Left ventricle myocardium superior (tissue), 1 donor: ENCODE data around the gene ARHGAP10. TPM values are rescaled to one million over a fixed set of nuclear protein-coding genes. Genes with fewer than 3 reads are reported as not detected.
A peak's percentile ranks its signal among the peaks of the same experiment; 100 is the strongest.
"Not testable (repeated sequence)": the region's sequence is repeated elsewhere in the genome, so short reads cannot be mapped to it uniquely, and the experiment has no call there.

Experiments
- ATAC-seq: fragments of 200-7000 bp; cut with Tn5 transposase; one replicate; pipeline ENCODE4 v1.9.1; 2020; ENCODE audit warnings: mild to moderate bottlenecking, moderate library complexity
- DNase-seq: peaks from one replicate; pipeline ENCODE4 v3.0.0-alpha.2; 2020
- intact Hi-C: fragments of 100-400 bp; cut with micrococcal nuclease; formaldehyde crosslinking; loops from one replicate; pipeline ENCODE4 v1.11.0; 2022
- total RNA-seq: library from RNA; stranded (reverse); fragmentation: NEBNext Ultra II Directional; extraction: Animal tissue kit (Norgen Biotek cat#: 25700); gene quantifications from one replicate; pipeline ENCODE4 v1.2.1, GENCODE V29; 2021
- donor health status: DM: no; HTN: yes; CAD: no; lungs with severe emphysema.

The ARHGAP10 gene
- total RNA-seq, 1 donor from 2014 or later: 69.2 TPM

- intact Hi-C loops: no loop called here
- DNase-seq (no peak), ATAC-seq (no peak)
These were observed 253.5 kb downstream of the ARHGAP10 start for GRCh38 chr4:147985376-147985775.

- ATAC-seq (no peak), DNase-seq (no peak)
- intact Hi-C loops: no loop called here
These were observed 255.4 kb downstream of the ARHGAP10 start for GRCh38 chr4:147987252-147987651.

DNA sequence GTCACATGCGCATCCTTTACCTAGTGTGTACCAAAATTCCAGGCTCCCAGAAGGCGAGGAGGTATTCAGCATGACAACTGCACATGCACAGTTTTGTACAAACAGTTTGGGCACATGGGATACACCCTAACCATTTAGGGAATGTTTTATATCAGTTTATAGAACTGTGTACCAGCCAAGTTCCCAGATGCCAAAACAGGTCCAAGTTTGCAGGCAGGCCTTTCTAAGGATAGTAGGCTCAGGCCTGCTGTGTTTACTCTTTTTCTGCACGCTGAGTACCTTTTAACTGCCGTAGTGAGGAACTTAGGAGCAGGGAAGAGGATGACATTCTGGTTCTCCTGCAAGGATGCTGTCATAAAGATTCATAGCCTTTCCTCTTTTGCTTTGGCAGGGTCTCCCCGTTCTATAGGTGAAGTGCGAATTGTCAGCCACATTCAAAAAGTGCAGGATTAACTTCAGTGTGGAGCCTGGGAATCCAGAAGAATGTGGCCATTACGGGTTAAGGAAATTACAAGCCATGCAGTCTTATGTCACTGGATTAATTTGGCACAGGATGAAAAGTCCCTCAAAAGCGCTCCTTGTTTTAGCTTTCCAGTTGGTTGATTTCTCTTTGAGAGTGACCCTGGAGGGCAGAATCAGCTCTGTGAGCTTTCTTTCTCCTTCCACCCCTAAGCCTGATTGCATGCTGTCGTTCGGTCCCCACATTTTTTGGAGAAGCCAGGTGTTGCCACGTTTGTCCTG, 259.8 kb downstream of the ARHGAP10 start:
- intact Hi-C loops: no loop called here
- DNase-seq: no peak

GRCh38 chr4:147994076-147994475, 262.2 kb downstream of the ARHGAP10 start:
- ATAC-seq: no peak
- intact Hi-C loops: no loop called here
- no peak for DNase-seq

More for the DNA sequence above, 259.8 kb downstream of the ARHGAP10 start:
- peak; percentile 93 for ATAC-seq

DNA sequence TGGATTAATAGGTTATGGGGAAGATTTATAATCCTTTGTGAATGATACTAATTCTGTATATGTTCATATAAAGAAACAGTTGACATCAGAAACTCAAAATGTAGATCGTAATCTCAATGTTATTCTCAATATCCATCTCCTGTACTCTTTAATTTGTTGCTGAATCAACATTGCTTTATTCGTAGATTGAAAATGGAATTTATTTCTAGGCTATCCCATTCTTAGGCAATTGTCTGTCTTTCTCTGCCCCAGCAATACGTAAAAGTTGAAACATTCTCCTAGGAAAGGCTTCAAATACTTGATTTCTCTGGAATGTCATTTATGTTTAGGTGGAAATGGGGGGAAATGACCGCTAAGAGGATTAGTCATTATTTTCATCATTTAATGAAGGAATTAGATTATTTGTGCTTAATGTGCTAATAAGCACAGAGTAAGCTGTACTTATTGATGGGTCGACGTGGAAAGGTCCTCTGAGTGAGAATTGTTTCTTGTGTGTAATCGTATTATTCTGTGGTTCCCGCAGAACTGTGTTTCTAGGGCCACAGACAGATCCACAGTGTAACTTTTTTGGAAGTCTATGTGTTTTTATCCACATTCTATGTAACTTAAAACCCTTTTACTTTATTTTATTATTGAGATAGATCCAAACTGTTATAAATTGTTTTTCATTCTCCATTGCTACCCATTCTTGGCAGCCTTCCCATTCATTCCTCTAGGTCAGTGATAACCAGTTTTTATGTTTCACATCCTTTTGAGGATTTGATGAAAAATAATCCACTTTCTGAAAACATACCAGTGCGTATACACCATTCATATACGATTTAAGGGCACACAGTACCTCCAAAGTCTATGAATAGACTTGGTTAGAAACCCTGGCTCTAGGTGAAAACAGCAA, 262.9 kb downstream of the ARHGAP10 start:
- intact Hi-C loops: no loop called here
- DNase-seq: no peak
- no peak for ATAC-seq

GRCh38 chr4:147996859-147997258, 265.0 kb downstream of the ARHGAP10 start:
- intact Hi-C loops: no loop called here
- ATAC-seq: peak; percentile 79

GRCh38 chr4:148000038-148000437, 268.1 kb downstream of the ARHGAP10 start:
- DNase-seq, ATAC-seq, intact Hi-C loops: not testable (repeated sequence)

More at GRCh38 chr4:147996859-147997258, 265.0 kb downstream of the ARHGAP10 start:
- DNase-seq: no peak

DNA sequence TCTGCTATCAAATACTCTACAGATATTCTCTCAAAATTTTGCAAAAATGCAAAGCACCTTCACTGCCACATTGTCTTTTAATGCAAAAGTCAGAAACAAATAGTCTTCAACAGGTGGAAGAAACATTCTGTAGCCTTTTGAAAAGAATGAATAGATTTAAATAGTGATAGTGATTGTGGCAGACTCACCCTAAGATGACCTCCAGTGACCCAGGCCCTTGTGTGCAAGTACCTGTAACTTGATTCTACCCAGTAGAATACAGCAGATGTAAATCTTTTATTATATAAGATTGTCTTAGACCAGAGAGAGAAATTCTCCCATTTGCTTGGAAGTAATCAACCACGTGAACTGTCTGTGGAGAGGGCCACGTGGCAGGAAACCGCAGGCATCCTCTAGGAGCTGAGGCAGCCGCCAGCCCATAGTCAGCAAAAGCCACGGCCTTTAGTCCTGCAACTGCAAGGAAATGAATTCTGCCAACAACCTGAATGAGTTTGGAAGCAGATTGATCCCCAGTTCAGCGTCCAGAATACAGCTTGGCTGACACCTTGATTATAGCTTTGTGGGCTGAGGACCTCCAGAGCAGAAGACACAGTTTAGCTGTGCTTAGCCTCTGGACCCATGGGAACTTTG, 272.5 kb downstream of the ARHGAP10 start:
- ATAC-seq: peak; percentile 46

DNA sequence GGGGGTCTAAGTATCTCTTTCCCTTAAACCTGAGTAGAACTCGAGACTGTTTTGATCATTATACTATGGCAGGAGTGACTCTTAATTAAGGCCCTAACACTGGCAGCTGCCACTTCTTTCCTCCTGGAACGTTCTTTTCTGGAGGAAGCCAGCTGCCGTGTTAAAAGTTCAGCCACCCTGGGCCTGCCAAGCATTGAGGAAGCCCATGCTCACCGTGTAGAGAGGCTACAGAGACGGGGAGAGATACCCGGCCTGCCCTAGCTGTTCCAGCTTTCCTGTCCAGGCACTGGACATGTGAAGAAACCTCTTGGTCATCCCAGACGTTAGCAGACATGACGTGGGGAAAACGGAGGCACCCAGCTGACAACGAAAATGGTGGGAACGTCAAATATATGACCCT, 274.1 kb downstream of the ARHGAP10 start:
- intact Hi-C loops: no loop called here

More for the DNA sequence above, 272.5 kb downstream of the ARHGAP10 start:
- intact Hi-C loops: no loop called here
- peak; percentile 47 for DNase-seq

GRCh38 chr4:148007314-148007760, 275.4 kb downstream of the ARHGAP10 start:
- DNase-seq (no peak), ATAC-seq (peak; percentile 81)
- intact Hi-C loops: no loop called here

More for the DNA sequence above, 274.1 kb downstream of the ARHGAP10 start:
- ATAC-seq (peak; percentile 56), DNase-seq (no peak)

DNA sequence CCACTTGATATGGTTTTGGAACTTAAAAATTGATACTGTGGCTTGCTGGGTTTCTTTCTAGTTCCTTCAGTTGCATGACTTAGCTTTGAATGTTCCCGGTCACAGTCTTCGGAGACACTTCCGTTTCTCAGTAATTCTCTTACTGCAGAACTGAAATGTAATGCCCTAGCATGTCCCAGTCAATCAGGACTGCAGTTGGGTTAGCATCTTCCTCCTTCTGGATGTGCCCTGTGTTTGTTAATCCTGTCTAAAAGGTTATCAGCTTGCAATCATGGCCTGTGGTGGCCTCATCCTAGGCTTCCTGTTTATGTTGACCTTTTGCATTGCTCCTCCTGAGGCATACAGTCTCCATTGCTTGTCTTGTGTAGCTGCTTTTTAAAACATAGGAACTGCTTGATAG, 275.9 kb downstream of the ARHGAP10 start:
- DNase-seq (no peak), ATAC-seq (peak; percentile 34)
- intact Hi-C loops: no loop called here

DNA sequence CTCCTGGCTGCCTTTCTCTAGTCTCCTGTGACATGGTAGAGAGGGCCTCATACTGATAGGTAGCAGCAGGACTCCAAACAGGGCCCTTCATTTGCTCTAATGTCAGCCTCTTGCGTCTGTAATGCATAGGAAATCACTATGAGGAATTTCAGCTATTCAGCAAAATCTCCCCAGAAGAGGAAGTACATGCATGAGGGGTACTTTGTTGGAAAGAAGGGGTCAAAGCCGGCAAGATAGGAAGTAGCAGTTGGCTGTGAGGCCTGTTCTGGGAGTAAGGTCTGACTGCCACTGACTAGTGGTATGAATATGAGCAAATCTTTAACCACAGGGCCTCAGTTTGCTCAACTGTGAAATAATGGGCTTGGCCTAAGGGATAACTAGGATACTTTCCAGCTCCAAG, 283.2 kb downstream of the ARHGAP10 start:
- intact Hi-C loops: no loop called here
- no peak for DNase-seq
- peak; percentile 14 for ATAC-seq

GRCh38 chr4:148015468-148015867, 283.6 kb downstream of the ARHGAP10 start:
- intact Hi-C loops: no loop called here
- ATAC-seq: no peak
- DNase-seq: no peak

DNA sequence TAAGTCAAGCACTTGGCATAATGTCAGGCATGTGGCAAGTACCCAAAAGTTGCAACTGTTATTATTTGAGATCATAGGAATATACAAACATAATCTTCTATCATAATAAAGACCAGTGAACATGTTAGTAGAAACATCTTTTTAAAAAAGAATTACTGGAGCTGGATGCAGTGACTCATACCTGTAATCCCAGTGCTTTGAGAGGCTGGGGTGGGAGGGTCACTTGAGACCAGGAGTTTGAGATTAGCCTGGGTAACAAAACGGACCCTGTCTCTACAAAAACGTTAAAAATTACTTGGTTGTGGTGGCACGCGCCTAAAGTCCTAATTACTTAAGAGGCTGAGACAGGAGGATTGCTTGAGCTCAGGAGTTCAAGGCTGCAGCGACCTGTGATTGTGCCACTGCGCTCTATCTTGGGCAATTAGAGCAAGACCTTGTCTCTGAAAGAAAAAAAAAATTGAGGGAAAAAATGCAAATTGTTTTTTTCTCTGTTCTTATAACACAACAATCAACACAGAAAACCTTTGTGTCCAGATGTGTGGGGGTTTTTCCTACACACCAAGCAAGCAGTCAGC, 284.3 kb downstream of the ARHGAP10 start:
- ATAC-seq: no peak
- intact Hi-C loops: no loop called here
- no peak for DNase-seq

- intact Hi-C loops: no loop called here
- ATAC-seq: peak; percentile 81
- peak; percentile 40 for DNase-seq
These were observed 285.9 kb downstream of the ARHGAP10 start for GRCh38 chr4:148017801-148018200.

GRCh38 chr4:148021686-148022085, 289.8 kb downstream of the ARHGAP10 start:
- no peak for ATAC-seq
- DNase-seq: no peak
- intact Hi-C loops: no loop called here

- no peak for ATAC-seq
- intact Hi-C loops: no loop called here
- no peak for DNase-seq
These were observed 291.1 kb downstream of the ARHGAP10 start for GRCh38 chr4:148022975-148023374.

GRCh38 chr4:148023512-148024181, 291.8 kb downstream of the ARHGAP10 start:
- intact Hi-C loops: no loop called here
- no peak for DNase-seq
- peak; percentile 33 for ATAC-seq

DNA sequence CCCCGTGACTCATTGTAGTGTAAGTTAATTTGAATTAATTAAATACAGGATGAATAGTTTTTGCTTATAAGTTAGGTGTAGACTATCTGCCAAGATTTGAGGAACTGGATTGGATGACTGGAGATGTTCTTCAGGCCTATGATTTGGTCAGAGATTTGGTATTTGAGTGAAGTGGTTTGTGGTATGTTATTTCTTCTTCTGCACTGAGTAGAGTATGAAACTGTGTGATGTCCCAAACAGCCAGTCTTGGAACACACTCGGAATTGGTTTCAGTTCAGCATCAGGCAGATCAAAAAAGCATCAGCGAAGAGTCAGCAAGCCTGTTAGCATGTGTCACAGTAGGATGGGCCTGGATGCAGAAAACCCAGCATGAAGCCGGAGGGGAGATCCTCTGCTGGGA, 294.1 kb downstream of the ARHGAP10 start:
- ATAC-seq (no peak), DNase-seq (no peak)
- intact Hi-C loops: no loop called here
